ENCODE measurements around the gene DTNB. TPM values are rescaled to one million over a fixed set of nuclear protein-coding genes. Genes with fewer than 3 reads are reported as not detected.
A peak's percentile ranks its signal among the peaks of the same experiment; 100 is the strongest.

The DTNB gene
- total RNA-seq, 1 experiment from 2014 or later: 6.7 TPM

GRCh38 chr2:25389161-25389560, 284.2 kb downstream of the DTNB start:
- no peak for DNase-seq (ENCODE audit: low read depth)

GRCh38 chr2:25388491-25388890, 284.9 kb downstream of the DTNB start:
- DNase-seq (ENCODE audit: low read depth): no peak

- no peak for DNase-seq (ENCODE audit: low read depth)
Measured at GRCh38 chr2:25387876-25388449, 285.4 kb downstream of the DTNB start.

DNA sequence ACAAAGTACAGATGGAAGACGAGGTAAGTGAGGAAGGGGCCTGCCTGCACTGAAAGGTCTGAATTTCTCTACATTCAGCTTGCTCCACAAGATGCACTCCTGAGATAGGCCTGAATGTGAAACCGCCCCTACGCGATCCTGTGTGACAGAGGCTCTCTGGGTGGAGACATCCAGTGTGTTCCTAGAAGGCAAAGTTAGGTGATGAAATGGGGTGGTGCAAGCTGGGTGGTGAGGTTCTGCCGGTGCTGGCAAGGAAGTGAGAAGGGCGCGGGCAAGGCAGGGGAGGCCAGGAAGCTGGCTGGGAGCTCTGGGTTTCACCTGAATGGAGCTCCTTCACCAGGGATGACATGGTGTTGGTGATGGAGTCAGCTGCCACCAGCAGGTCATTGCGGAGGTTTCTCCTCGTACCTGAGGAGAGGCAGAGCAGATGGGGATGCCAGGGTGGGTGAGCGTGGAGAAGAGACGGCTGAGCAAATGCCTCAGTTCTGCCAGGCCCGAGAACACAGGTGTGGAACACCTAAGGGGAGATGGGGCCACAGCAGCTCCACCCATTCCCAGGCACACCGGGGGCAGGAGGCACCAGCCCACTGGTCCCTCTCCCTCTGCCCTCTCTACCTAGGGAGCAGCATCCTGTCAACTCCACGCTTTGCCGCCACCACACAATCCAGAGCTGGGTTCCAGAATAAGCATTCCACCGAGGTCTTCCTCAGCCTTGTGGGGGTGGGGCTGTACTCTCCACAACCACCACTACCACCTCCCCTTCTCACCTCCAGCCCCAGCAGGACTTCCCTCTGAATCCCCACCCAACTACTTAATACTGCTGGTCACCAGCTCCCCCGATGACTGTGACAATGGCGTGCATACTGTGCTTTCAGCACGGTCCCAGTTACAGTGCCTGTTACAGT, 286.2 kb downstream of the DTNB start:
- no peak for DNase-seq (ENCODE audit: low read depth)

GRCh38 chr2:25385910-25386309, 287.5 kb downstream of the DTNB start:
- DNase-seq (ENCODE audit: low read depth): no peak

DNA sequence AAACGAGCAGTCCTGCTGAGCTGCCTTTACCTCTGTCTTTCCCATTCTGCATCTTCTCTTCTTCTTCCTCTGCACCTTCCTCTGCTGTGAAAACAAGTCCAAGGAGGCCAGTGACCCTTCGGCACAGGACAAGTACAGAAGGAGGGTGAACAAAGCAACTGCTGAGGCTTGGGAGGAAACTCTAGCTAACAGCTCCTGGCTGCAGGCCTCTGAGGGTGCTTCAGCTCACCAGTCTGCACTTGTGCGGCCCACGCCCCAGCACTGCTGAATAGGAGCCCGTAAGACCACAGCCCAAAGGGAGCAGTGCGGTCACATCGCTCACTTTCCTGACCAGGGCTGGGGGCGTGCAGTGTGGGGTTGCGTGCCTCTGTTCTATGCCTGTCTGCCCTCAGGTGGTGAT, 289.6 kb downstream of the DTNB start:
- no peak for DNase-seq (ENCODE audit: low read depth)

GRCh38 chr2:25381502-25381901, 291.9 kb downstream of the DTNB start:
- DNase-seq (ENCODE audit: low read depth): no peak

DNA sequence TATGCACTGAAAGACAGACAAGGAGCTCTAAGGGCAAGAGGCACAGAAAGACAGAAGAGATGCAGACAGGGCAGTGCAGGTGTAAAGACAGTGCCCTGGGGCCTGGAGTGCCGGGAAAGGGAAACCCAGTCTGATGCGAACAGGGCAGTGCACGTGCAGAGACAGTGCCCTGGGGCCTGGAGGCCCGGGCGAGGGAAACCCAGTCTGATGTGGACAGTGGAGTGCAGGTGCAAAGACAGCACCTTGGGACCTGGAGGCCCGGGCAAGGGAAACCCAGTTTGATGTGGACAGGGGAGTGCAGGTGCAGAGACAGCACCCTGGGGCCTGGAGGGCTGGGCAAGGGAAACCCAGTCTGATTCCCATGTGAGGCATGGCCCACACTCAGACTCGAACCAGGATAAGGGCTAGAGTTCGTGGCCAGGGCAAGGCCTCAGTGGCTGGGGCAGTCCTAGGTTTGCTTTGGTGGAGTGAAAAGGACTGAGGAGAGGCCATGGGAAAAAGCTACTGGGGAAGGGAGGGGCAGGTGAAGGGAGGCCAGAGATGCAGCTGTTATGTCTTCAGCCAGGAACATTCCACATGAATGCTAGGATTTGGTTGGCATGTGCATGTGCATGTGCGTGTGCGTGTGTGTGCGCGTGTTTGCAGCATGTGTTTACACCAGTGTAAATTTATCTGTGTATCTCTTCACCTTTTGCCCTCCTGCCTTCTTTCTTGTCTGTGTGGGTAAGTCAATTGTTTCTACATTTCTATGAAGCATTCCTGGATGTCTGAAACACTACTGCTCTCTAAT, 292.6 kb downstream of the DTNB start:
- peak; percentile 66 for DNase-seq (ENCODE audit: low read depth)

- DNase-seq (ENCODE audit: low read depth): no peak
Measured at GRCh38 chr2:25380023-25380422, 293.4 kb downstream of the DTNB start.

GRCh38 chr2:25379535-25379934, 293.8 kb downstream of the DTNB start:
- no peak for DNase-seq (ENCODE audit: low read depth)

GRCh38 chr2:25378731-25379490, 294.5 kb downstream of the DTNB start:
- peak; percentile 31 for DNase-seq (ENCODE audit: low read depth)

DNA sequence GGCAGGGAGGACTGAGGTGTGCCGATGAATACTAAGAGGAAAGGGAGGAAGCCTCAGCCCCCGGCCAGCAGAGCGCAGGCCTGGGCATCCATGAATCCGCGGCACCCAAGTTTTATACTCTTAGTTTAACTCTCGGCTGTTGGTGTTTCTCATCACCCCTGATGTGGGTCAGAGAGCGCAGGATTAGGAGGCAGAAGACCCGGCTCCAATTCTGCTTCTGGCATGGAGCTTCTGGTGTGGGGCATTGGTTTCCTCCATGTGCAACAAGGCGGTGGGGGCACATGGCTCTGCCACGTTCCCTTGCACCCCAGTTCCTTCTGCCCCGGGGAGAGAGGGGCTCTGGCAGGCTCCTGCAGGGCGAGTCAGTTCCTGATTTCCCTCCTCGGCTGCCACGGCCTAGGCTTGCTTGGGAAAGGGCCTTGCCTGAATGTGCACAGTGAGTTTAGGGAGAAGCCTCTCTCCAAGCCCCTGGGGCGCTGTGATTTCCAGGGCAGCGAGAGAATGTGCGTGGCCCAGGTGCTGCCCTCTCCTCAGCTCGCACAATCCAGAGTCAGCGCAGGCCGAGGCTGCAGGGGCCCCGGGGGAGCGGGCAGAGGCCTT, 295.5 kb downstream of the DTNB start:
- no peak for DNase-seq (ENCODE audit: low read depth)

DNA sequence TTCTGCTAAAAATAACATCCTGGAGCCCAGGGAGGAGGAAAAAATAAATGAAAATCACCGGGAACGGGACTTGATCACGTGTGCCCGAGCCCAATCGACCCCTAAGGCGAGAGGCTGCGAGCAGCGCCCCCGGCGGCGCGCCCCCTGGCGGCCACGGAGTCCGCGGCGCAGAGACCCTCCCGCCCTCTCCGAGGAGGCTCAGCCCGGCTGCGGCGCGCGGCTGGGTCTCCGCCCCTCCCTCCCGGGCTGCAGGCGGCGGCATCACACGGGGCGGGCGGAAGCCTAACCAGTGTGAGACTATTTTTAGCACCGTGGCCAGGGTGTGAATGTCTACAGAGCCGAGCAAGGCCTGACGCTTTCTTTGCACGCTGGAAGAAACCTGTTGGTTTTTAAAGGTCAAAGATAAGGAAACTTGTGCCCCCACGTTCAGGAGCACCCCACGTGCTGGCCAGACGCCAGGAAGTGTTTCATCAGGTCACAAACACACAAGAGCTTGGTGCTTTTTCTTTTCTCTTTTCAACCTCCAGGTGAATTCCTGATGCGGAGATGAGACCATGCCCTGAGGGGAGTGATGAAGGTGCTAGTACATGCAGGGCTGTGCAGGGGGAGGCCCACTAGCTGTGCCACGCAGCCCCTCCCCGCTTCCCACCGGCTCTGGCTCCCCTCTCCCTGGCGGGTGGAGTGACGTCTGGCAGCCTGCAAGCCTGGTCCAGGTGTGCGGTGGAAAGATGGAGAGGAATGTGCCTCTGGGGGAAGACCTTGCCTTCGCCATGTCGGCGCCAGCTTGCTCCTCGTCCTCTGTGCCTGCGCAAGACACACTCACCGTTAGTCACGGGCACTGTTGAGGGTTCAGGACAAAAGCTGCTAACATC, 296.4 kb downstream of the DTNB start:
- peak; percentile 83 for DNase-seq (ENCODE audit: low read depth)

- no peak for DNase-seq (ENCODE audit: low read depth)
Measured at GRCh38 chr2:25375989-25376545, 297.3 kb downstream of the DTNB start.

- DNase-seq (ENCODE audit: low read depth): no peak
Measured at GRCh38 chr2:25375371-25375988, 297.9 kb downstream of the DTNB start.

GRCh38 chr2:25374827-25375226, 298.6 kb downstream of the DTNB start:
- no peak for DNase-seq (ENCODE audit: low read depth)

- DNase-seq (ENCODE audit: low read depth): no peak
Measured at GRCh38 chr2:25374411-25374810, 299.0 kb downstream of the DTNB start.

GRCh38 chr2:25373269-25373981, 300.0 kb downstream of the DTNB start:
- no peak for DNase-seq (ENCODE audit: low read depth)

Measured in LHCN-M2 (cell line).